Measurements from ENCODE around the gene TEX51.

The TEX51 gene

DNA sequence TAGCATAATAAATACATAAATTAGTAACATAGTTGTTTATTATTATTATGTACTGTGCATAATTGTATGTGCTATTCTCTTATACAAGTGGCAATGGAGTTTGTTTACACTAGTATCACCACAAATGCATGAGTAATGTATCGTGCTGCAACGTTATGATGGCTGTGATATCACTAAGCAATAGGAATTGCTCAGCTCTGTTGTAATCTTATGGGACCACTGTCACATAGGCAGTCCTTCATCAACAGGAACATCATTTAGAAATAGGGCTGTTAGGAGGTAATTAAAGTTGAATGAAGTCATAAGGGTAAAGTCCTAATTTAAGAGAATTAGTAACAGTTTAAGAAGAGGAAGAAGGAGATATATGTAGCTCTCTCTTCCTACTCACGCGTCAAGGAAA lies 33.8 kb downstream of the TEX51 start:
- H3K27ac ChIP-seq: no peak overlapping the region
- TF ChIP-seq ZFX (IDR thresholded peaks at IDR 0.05) (no peak), CTCF (conservative IDR thresholded peaks at IDR 0.05) (no peak)

GRCh38 chr2:126932966-126933710 lies 34.4 kb downstream of the TEX51 start:
- TF ChIP-seq ZFX (IDR thresholded peaks at IDR 0.05) (no peak), CTCF (conservative IDR thresholded peaks at IDR 0.05) (no peak)

DNA sequence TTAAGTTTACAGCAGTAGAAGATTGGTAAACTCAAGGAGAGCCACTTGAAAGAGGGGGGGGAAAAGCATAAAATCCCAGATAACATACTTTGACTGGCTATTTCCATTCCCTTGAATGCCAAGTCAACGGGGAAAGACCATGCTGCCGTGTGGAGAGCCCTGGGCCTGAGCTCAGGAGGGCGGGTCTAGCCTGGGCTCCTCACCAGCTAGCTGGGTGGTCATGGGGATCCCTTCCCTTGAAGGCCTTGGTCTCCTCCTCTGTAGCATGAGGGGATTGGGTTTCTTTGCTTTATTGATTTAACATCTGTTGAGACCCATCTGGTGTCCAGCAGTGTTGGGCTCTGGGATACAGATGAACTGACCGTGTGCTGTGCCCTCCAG lies 35.0 kb downstream of the TEX51 start:
- H3K27ac ChIP-seq: no peak overlapping the region
- TF ChIP-seq ZFX (IDR thresholded peaks at IDR 0.05): no peak
- no peak for TF ChIP-seq CTCF (conservative IDR thresholded peaks at IDR 0.05)

More at GRCh38 chr2:126932966-126933710, 34.4 kb downstream of the TEX51 start:
- no peak overlapping the region for H3K27ac ChIP-seq

DNA sequence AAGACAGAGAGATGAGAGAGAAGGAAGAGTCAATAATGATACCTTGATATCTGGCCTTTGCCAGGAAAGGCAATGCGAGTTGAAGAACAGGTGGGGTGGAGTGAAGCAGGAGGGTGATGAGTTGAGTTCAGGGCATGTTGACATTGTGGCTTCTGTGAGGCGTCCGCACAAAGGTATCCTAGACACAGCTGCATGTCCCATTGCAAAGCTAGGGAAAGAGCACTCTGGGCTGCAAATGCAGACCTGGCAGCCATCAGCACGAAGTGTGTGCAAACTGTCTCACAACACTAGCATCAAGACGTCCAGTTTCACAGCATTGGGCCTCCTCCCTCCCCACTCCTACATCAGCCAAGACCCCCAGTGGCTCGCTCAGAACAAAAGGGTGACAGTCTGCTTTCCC lies 36.1 kb downstream of the TEX51 start:
- H3K27ac ChIP-seq: no peak overlapping the region
- TF ChIP-seq ZFX (IDR thresholded peaks at IDR 0.05) (no peak), CTCF (conservative IDR thresholded peaks at IDR 0.05) (no peak)

GRCh38 chr2:126935774-126936173 lies 37.1 kb downstream of the TEX51 start:
- TF ChIP-seq ZFX (IDR thresholded peaks at IDR 0.05): no peak
- TF ChIP-seq CTCF (conservative IDR thresholded peaks at IDR 0.05): no peak
- no peak overlapping the region for H3K27ac ChIP-seq

GRCh38 chr2:126936219-126936723 lies 37.6 kb downstream of the TEX51 start:
- no peak overlapping the region for H3K27ac ChIP-seq
- TF ChIP-seq CTCF (conservative IDR thresholded peaks at IDR 0.05) (no peak), ZFX (IDR thresholded peaks at IDR 0.05) (no peak)

DNA sequence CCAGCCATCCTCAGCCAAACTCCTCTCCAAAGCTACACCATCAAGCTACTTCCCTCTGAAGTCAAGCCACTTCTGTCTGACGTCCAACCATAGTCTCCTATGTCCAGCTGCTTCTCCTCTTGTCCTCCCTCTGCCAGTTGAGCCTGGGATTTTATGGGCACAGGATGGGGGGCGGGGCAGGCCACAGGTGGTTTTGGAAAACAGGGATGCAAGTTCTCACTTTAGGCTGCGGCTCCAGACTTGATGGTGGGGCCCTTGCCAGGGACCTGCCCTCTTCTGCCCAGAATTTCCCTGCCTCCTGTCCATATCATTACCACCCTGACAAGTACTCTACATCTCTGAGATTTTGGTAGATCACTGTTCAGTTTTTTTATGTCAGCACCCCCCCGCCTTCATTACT lies 41.6 kb downstream of the TEX51 start:
- TF ChIP-seq ZFX (IDR thresholded peaks at IDR 0.05) (no peak), CTCF (conservative IDR thresholded peaks at IDR 0.05) (no peak)
- no peak overlapping the region for H3K27ac ChIP-seq

Data from C4-2B (cell line).